Lung (tissue), 12 donors: Measurements from ENCODE around the gene ZNF618. TPM values are rescaled to one million over a fixed set of nuclear protein-coding genes. Genes with fewer than 3 reads are reported as not detected.

Experiments used
- ATAC-seq: fragments of 200-7000 bp; cut with Tn5 transposase; one replicate; pipeline ENCODE4 v1.9.1; 2020; ENCODE audit warnings: moderate number of reproducible peaks; ENCODE audit not compliant: insufficient read depth, low FRiP score
- DNase-seq, 3 donors: peaks; one replicate each; pipeline ENCODE4 v3.0.0-alpha.2; 2013 to 2017
- H3K27ac ChIP-seq, 2 donors: one replicate each; pipeline ENCODE4 v1.5.1; 2013; ENCODE audit warnings: mild to moderate bottlenecking in 2 of 2, moderate library complexity in 2 of 2, control low read depth in 1 of 2, inconsistent platforms in 1 of 2, low read depth in 1 of 2, low read length in 1 of 2
- H3K27me3 ChIP-seq, 3 donors: one replicate each; pipeline ENCODE4 v1.5.1; 2013; ENCODE audit warnings: low read length in 2 of 3; ENCODE audit not compliant: control insufficient read depth in 3 of 3, insufficient read depth in 3 of 3
- H3K36me3 ChIP-seq, 4 donors: one replicate each; pipeline ENCODE4 v1.5.1; 2013; ENCODE audit warnings: low read length in 4 of 4, mild to moderate bottlenecking in 1 of 4, moderate library complexity in 1 of 4; ENCODE audit not compliant: control insufficient read depth in 4 of 4, insufficient read depth in 4 of 4
- H3K4me1 ChIP-seq, 5 donors: one replicate each; pipeline ENCODE4 v1.5.1; 2013; ENCODE audit warnings: low read length in 5 of 5, mild to moderate bottlenecking in 2 of 5, moderate library complexity in 1 of 5; ENCODE audit not compliant: control insufficient read depth in 5 of 5, insufficient read depth in 5 of 5
- H3K4me3 ChIP-seq: one replicate; pipeline ENCODE4 v1.5.1; 2013; ENCODE audit warnings: mild to moderate bottlenecking, control low read depth, moderate library complexity
- H3K9ac ChIP-seq, 2 donors: one replicate each; pipeline ENCODE4 v1.5.1; 2013; ENCODE audit warnings: low read length in 2 of 2, control low read depth in 1 of 2; ENCODE audit not compliant: insufficient read depth in 1 of 2
- H3K9me3 ChIP-seq, 4 donors: one replicate each; pipeline ENCODE4 v1.5.1; 2013; ENCODE audit warnings: low read length in 3 of 4, mild to moderate bottlenecking in 1 of 4, moderate library complexity in 1 of 4; ENCODE audit not compliant: control insufficient read depth in 4 of 4, insufficient read depth in 3 of 4
- CTCF ChIP-seq: IDR thresholded peaks from 2 replicates; pipeline ENCODE4 v1.5.1; 2012; ENCODE audit warnings: mild to moderate bottlenecking; ENCODE audit errors: control extremely low read depth, extremely low read depth
- WGBS, 2 donors: extraction: QIAGEN DNeasy Blood & Tissue Kit; methylation state at CpG; one replicate each; pipeline ENCODE4 v1.1.7; 2013; 5-methylcytosine and 5-hydroxymethylcytosine counted together
- polyA plus RNA-seq, 2 donors: library from polyadenylated mRNA; stranded (reverse); fragments of 200-250 nt; gene quantifications; one replicate each; pipeline ENCODE4 v1.2.1, GENCODE V29; 2013
- total RNA-seq, 2 donors: library from RNA; depleted of rRNA in 1 of 2; stranded (reverse); fragments of >200 nt in 1 of 2; gene quantifications; one replicate each; pipeline ENCODE4 v1.2.1, GENCODE V29; 2014 to 2021
- donor health status: control.
- donor health status: control.
- donor health status: Bipolar disorder and iron deficiency.
- donor health status: healthy.
- donor health status: DM: yes; HTN: yes; CAD: no.

ZNF618 gene
- total and polyA plus RNA-seq, 4 donors: 1.6 to 16.3 (median 6.0) TPM

- H3K36me3 ChIP-seq: peaks cover 0 to 9% (median 1%) of the 10 kb centered on the region in 4 donors
- no peaks in the 10 kb centered on the region for H3K9me3 ChIP-seq
- H3K9ac ChIP-seq: no peak overlapping the region
- H3K4me1 ChIP-seq: peaks cover 0 to 7% (median 0%) of the 10 kb centered on the region in 5 donors
- 90 to 93% methylated on average over 8 of the region's 8 CpGs for WGBS, 2 donors
- H3K27me3 ChIP-seq: no peaks in the 10 kb centered on the region
- no peak for TF ChIP-seq CTCF
- DNase-seq: no peak
- ATAC-seq: no peak
- H3K4me3 ChIP-seq: no peak overlapping the region
- no peak overlapping the region for H3K27ac ChIP-seq
Observed at GRCh38 chr9:113947941-113948340, 71.8 kb downstream of the ZNF618 start.

GRCh38 chr9:113948891-113949570 lies 72.9 kb downstream of the ZNF618 start:
- no peaks in the 10 kb centered on the region for H3K9me3 ChIP-seq
- TF ChIP-seq CTCF: no peak
- no peak overlapping the region for H3K4me3 ChIP-seq
- WGBS, 2 donors: 84 to 88% methylated on average over 11 of the region's 11 CpGs
- no peak overlapping the region for H3K27ac ChIP-seq
- no peak overlapping the region for H3K9ac ChIP-seq
- no peaks in the 10 kb centered on the region for H3K27me3 ChIP-seq
- ATAC-seq: no peak
- DNase-seq: no peak
- H3K4me1 ChIP-seq: peaks cover 0 to 4% (median 0%) of the 10 kb centered on the region in 5 donors
- H3K36me3 ChIP-seq: peaks cover 0 to 9% (median 0%) of the 10 kb centered on the region in 4 donors

- TF ChIP-seq CTCF: no peak
- WGBS, 2 donors: 96 to 97% methylated on average over 17 of the region's 17 CpGs
- Histone ChIP-seq H3K4me1 (peaks cover 0 to 8% (median 0%) of the 10 kb centered on the region in 5 donors), H3K9ac (no peak overlapping the region), H3K27ac (no peak overlapping the region), H3K4me3 (no peak overlapping the region), H3K27me3 (no peaks in the 10 kb centered on the region), H3K9me3 (no peaks in the 10 kb centered on the region), H3K36me3 (peaks cover 0 to 9% (median 0%) of the 10 kb centered on the region in 4 donors)
- ATAC-seq (no peak), DNase-seq (no peak)
Observed at GRCh38 chr9:113949571-113950078, 73.5 kb downstream of the ZNF618 start.
